Suprapubic skin (tissue), 4 donors: Measurements from ENCODE around the gene AHNAK2. TPM values are rescaled to one million over a fixed set of nuclear protein-coding genes. Genes with fewer than 3 reads are reported as not detected.

Experiments
- DNase-seq, 2 donors: peaks; one replicate each; pipeline ENCODE4 v3.0.0-alpha.2; 2019; ENCODE audit warnings: low spot score in 2 of 2
- H3K27ac ChIP-seq: fragments of 200-600 bp; sonication (generic); one replicate; pipeline ENCODE4 v1.5.1; 2019
- H3K27me3 ChIP-seq: fragments of 200-600 bp; sonication (generic); one replicate; pipeline ENCODE4 v1.5.1; 2019
- H3K36me3 ChIP-seq: fragments of 200-600 bp; sonication (generic); one replicate; pipeline ENCODE4 v1.5.1; 2019
- H3K4me1 ChIP-seq: fragments of 200-600 bp; sonication (generic); one replicate; pipeline ENCODE4 v1.5.1; 2019
- H3K4me3 ChIP-seq: fragments of 200-600 bp; sonication (generic); one replicate; pipeline ENCODE4 v1.5.1; 2019; ENCODE audit warnings: mild to moderate bottlenecking
- H3K9me3 ChIP-seq: fragments of 200-600 bp; sonication (generic); one replicate; pipeline ENCODE4 v1.5.1; 2019
- CTCF ChIP-seq, 2 donors: fragments of 200-600 bp in 1 of 2; fragments of 450-650 bp in 1 of 2; sonication (generic) in 1 of 2; IDR thresholded peaks; one replicate each; pipeline ENCODE4 v1.5.1; 2016 to 2019; ENCODE audit warnings: antibody characterized with exemption in 2 of 2, mild to moderate bottlenecking in 1 of 2, moderate library complexity in 1 of 2
- EP300 ChIP-seq: sonication (generic); formaldehyde crosslinking; IDR thresholded peaks from one replicate; pipeline ENCODE4 v1.6.1; 2017; ENCODE audit warnings: antibody characterized with exemption
- POLR2A ChIP-seq, 2 donors: fragments of 450-650 bp; IDR thresholded peaks; one replicate each; pipeline ENCODE4 v1.6.1; 2017; ENCODE audit warnings: antibody characterized with exemption in 2 of 2, mild to moderate bottlenecking in 2 of 2, moderate library complexity in 2 of 2
- POLR2AphosphoS5 ChIP-seq, 3 donors: sonication (generic); formaldehyde crosslinking; IDR thresholded peaks; one replicate each; pipeline ENCODE4 v1.6.1; 2017; ENCODE audit warnings: antibody characterized with exemption in 3 of 3
- WGBS: methylation state at CpG from one replicate; pipeline ENCODE4 v1.1.5; 2018; 5-methylcytosine and 5-hydroxymethylcytosine counted together
- total RNA-seq, 4 donors: library from RNA; depleted of rRNA; stranded (reverse); fragments of >200 nt; gene quantifications; one replicate each; pipeline ENCODE4 v1.1.0, GENCODE V29; 2016

Gene AHNAK2
- total RNA-seq, 4 donors from 2014 or later: 829 to 975 (median 858) TPM

GRCh38 chr14:105005329-105005928 is 27.3 kb upstream of the AHNAK2 start:
- no peaks in the 10 kb centered on the region for H3K4me1 ChIP-seq
- H3K4me3 ChIP-seq: no peak overlapping the region
- 83% methylated on average over 10 of the region's 20 CpGs for whole genome bisulfite sequencing
- TF ChIP-seq CTCF (IDR thresholded peaks at IDR 0.05) (no peak), POLR2A (IDR thresholded peaks at IDR 0.05) (no peak)
- no peak for DNase-seq
- peaks cover 44% of the 10 kb centered on the region for H3K36me3 ChIP-seq
- no peak overlapping the region for H3K27ac ChIP-seq
- H3K27me3 ChIP-seq: no peaks in the 10 kb centered on the region
- H3K9me3 ChIP-seq: no peaks in the 10 kb centered on the region

GRCh38 chr14:104999361-104999760 is 21.2 kb upstream of the AHNAK2 start:
- Histone ChIP-seq H3K27ac (no peak overlapping the region), H3K4me3 (no peak overlapping the region), H3K9me3 (no peaks in the 10 kb centered on the region), H3K4me1 (no peaks in the 10 kb centered on the region), H3K36me3 (peaks cover 18% of the 10 kb centered on the region), H3K27me3 (no peaks in the 10 kb centered on the region)
- WGBS: 93% methylated on average over 3 of the region's 3 CpGs
- no peak for DNase-seq
- TF ChIP-seq POLR2AphosphoS5 (IDR thresholded peaks at IDR 0.05) (no peak), CTCF (IDR thresholded peaks at IDR 0.05) (no peak), POLR2A (IDR thresholded peaks at IDR 0.05) (no peak), EP300 (no peak)

- no peaks in the 10 kb centered on the region for H3K4me1 ChIP-seq
- no peak for TF ChIP-seq CTCF (IDR thresholded peaks at IDR 0.05)
- TF ChIP-seq POLR2AphosphoS5 (IDR thresholded peaks at IDR 0.05): no peak
- no peak for TF ChIP-seq POLR2A (IDR thresholded peaks at IDR 0.05)
- no peak for TF ChIP-seq EP300
- no peaks in the 10 kb centered on the region for H3K27me3 ChIP-seq
- H3K36me3 ChIP-seq: peaks cover 23% of the 10 kb centered on the region
- 93% methylated on average over 3 of the region's 5 CpGs for WGBS
- DNase-seq: no peak
- H3K4me3 ChIP-seq: no peak overlapping the region
- H3K27ac ChIP-seq: no peak overlapping the region
- H3K9me3 ChIP-seq: no peaks in the 10 kb centered on the region
Measured at GRCh38 chr14:104998801-104999200, 20.6 kb upstream of the AHNAK2 start.

- WGBS: 93% methylated on average over 11 of the region's 13 CpGs
- H3K4me3 ChIP-seq: no peak overlapping the region
- no peak for DNase-seq
- peaks cover 46% of the 10 kb centered on the region for H3K36me3 ChIP-seq
- H3K27me3 ChIP-seq: no peaks in the 10 kb centered on the region
- TF ChIP-seq POLR2A (IDR thresholded peaks at IDR 0.05): no peak
- TF ChIP-seq CTCF (IDR thresholded peaks at IDR 0.05): no peak
- no peak for TF ChIP-seq EP300
- TF ChIP-seq POLR2AphosphoS5 (IDR thresholded peaks at IDR 0.05): no peak
- no peak overlapping the region for H3K27ac ChIP-seq
- H3K9me3 ChIP-seq: no peaks in the 10 kb centered on the region
- H3K4me1 ChIP-seq: no peaks in the 10 kb centered on the region
Measured at GRCh38 chr14:104996483-104996882, 18.3 kb upstream of the AHNAK2 start.

GRCh38 chr14:104996032-104996431 is 17.9 kb upstream of the AHNAK2 start:
- Histone ChIP-seq H3K27me3 (no peaks in the 10 kb centered on the region), H3K36me3 (peaks cover 50% of the 10 kb centered on the region), H3K4me3 (no peak overlapping the region), H3K27ac (no peak overlapping the region), H3K4me1 (no peaks in the 10 kb centered on the region), H3K9me3 (no peaks in the 10 kb centered on the region)
- 95% methylated on average over 5 of the region's 5 CpGs for WGBS
- TF ChIP-seq POLR2A (IDR thresholded peaks at IDR 0.05) (no peak), CTCF (IDR thresholded peaks at IDR 0.05) (no peak), EP300 (no peak)
- DNase-seq: no peak
